Left forelimb (tissue), 1 donor: ENCODE data around the gene NLGN1.

Source experiments
- DNase-seq: peaks from one replicate; pipeline ENCODE4 v3.0.0-alpha.2; 2018; ENCODE audit warnings: low spot score

NLGN1 gene

DNA sequence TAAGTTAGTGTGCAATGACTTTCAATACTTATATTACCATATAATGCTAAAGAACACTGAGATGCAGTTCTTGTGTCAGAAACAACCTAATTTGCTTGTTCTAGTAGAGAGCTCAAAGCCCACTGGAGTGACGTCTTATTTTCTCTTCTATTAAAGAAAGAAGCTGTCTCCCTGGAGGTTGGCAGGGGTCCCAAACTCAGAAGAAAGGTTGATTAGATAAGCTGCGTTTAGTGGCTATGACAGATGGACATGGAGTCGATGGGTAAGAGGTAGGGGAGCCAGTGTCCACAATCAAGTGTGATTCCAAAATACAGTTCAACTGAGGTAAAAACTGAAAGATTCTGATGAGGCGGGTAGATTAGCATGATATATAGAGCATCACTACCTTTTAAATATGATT is 363.6 kb downstream of the NLGN1 start:
- DNase-seq = no peak

DNA sequence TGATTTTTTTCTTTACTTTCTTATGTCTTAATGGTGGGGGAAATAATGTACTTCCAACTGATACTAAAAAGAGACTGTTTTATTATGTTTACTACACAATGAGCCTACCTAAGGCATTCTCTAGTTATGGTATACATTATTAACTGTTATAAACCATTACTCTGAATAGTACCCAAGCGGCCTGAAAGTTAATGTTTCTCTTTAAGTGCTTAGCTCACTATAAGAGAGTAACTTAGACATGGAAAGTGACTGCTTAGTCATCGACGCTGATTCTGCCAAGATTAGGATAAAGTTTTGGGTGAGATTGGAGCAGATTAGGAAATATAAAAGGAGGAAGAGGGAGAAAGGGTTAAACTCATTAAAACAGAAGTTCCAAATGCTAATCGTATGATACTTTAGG is 365.0 kb downstream of the NLGN1 start:
- DNase-seq = no peak

DNA sequence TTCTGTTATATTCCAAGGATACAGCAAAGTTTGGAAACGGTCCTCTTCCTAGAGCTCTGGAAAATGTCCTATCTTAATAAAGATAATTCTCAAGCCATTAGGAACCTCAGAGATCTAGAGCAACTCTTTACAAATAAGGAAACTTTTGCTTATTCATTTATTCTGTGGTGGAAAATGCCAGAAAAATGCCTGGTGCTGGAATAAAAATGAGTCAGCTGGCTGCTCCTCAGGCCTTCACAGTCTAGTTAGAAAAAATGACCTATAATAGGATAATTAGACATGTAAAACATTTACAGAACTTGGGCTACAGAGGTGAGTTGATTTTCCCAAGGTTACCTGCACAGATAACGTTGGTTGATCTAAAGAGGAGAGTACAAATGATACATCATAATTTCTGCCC is 372.5 kb downstream of the NLGN1 start:
- DNase-seq = no peak

DNA sequence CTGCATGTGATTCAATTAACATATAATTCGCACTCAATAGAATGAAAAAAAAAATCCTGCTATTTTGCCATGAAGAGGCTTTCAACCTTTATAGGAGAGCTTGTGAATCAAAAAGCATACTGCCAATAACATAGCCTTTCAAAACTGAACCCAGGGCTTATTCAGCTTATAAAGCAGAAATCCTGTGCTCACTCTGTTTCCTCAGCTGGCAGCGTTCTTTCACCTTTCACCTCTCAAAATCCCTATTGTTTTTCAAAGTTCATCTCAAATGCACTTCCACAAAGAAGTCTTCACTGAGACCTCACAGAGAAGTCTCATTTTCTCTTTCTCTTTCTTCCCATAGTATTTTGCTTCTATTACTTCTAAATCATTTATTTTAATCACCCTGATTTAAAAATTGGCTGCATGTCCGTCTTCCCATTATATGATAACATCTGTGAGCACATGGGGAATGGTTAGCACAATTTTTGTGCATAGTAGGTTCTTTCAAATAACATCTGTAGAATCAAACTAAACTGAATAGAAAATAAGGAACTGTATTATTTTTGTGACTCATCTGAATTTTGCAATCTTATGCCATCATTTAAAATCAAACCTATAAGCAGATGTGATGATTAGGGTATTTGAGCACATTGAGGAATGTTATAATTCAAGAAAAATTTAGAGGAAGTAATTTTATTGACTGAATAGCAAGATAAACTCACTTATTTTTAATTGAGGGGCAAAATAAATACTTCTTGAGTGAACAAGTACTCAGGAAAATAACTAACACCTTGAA is 373.4 kb downstream of the NLGN1 start:
- DNase-seq = no peak

DNA sequence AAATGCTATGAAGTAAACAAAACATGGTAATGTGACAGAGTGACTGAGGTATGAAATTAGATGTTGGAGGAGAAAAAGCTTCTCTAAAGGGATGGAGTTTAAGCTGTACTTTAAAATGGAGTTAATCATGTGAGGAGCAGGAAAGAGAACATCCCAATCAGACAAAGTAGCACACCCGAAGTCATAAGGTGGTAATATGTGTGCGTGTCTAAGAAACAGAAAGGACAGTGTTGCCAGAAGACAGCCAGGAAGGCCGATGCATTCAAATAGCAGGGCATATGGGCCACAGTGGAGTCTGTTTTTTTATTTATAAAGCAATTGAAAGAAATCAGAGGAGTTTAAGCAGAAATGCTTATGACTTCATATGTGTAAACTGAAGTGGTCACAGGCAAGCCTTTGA is 376.3 kb downstream of the NLGN1 start:
- DNase-seq = no peak

DNA sequence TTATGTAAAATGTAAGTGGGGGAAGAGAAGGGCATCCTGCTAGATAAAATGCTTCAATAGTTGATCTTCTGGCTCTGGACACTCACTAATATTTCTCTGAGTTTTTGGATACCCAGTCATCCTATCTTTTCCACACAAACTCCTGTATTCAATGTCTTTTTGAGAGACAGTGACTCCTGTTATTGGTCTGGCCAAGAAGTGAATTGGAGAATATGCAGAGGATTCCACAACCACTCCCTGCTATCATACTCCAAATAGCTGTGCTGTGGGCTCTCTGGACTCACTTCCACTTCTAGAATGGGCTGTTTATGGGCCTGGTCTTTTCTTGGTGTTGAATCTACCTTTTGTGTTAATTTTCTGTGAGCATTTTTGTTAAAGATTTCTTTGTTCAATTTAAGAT is 376.8 kb downstream of the NLGN1 start:
- DNase-seq = no peak

DNA sequence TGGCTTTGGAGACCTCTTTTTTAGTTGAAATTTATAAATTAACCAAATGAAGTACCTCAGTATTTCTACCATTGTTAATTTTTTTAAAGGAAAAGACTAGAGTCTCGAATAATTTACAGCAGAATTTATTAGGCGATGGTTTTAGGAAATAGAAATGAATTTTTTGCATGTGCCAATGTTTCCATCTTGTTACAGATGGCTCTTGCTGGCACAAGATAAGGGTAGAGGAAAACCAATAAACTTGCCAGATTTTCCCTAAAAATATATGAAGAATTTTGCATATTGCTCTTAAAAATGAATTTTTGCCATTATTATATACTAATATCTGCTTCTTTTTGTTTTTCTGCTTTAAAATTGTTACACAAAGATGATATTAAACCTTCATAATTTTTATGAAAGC is 380.7 kb downstream of the NLGN1 start:
- no peak for DNase-seq

DNA sequence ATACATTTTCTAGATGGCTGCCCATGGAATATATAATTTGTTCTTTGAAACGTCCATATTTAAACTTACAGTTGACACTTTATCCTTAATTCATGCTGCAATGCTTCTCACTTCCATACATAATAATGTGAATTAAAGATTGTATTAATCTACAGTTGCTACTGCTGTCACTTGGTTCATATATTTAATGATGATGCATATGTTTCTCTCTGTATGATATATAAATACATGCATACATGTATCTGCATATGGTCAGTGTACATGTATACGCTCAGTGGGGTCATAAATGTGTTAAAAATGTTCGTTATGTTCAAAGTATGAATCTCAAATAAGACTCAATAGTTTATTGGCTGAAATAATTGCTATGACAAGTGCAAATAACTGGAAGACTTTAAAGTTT is 382.5 kb downstream of the NLGN1 start:
- no peak for DNase-seq

DNA sequence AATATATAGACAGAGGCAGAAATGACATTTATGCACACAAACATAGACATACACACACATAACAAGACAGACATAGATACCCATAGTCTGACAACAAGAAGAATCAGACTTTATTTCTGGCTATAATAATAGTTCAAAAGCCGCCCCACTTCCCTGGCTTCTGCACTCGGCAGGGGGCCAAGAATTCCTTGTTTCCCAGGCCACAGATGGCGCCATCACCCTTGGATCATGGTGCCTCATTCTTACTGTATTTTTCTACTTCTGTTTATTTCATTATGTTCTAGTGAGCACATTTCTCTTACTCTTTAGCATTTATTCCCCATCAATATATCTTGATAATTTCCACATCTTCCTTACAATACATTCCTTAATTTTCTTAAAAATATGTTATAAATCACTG is 387.5 kb downstream of the NLGN1 start:
- DNase-seq = no peak

DNA sequence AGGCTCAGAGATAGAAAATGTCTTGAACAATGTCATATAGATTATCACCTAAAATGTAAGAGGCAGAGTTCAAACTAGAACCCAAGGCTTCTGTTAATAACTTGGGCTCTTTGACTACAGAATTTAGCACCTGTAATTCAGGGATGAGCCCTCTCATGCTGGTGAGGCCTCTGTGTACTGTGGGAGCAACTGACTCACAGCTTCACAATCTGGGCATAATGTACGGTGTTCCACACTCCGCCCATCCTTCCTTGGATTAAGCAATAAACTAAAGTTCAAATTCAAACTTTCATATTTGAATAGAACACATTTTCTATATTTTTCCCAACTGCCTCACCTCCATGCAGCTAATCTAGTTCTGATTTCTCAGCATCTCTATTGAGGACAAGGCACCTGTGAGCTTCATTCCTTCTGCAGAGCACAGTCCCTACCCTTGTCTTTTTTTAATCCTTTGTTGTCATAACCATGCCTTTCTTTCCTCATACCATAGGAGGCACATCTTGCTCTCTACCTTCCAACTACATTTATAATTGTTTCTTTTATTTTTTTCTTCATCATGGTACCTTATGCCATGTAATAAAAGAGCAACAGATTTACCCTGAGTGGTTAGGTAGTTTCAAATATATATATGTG is 392.1 kb downstream of the NLGN1 start:
- no peak for DNase-seq

DNA sequence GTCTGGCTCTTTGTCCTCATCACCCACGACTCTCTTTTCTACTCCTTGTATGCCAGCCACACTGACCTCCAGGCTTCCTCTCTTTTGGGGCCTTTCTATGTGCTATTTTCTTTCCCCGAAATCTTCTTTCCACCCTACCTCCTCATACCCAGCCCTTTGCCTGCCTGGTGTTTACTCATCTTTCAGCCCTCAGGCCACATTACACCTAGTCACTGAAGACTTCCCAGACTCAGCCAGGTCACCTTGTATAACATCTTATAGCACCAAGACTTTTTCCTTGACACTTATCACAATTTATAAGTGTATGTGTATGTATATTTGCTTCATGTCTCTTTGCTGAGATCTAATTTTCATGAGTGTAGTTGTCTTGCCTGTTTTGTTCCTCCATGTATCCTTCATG is 396.4 kb downstream of the NLGN1 start:
- DNase-seq = no peak

DNA sequence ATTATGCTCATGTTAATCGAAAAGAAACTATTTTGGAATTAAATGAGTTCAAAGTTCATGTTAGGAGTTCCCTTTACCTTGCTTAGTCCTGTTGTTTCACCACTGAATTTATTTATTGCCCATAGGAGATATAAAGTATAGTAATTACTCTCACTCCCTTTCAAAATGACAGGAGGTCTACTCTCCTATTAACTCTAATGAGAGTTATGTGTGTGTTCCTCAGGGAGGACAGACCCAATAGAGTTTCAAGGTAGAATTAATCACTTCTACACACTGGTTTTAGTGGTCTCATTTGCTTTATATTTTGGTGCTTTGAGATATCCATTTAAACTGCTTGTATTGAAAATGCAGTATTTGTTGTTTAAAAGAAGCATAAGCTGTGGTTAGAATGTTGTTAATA is 398.9 kb downstream of the NLGN1 start:
- DNase-seq = no peak

DNA sequence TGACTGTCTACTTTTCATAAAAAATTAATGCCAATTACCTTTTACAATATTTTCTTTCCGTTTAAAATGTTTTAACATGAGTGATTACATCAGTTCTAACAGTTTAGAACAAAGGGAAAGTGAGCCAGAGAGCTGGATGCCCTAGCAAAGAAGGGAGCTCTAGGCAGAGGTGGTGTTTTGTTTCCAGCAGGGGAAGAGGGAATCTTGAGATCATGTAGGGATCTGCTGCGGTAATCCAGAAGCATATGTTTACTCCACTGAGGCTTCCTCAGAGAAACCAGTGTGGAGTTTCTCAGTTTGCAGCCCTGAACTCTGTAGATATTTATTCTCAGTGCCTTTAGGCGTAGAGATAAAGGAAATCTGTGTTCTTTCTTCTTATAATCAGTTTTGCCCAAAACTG is 399.3 kb downstream of the NLGN1 start:
- no peak for DNase-seq

DNA sequence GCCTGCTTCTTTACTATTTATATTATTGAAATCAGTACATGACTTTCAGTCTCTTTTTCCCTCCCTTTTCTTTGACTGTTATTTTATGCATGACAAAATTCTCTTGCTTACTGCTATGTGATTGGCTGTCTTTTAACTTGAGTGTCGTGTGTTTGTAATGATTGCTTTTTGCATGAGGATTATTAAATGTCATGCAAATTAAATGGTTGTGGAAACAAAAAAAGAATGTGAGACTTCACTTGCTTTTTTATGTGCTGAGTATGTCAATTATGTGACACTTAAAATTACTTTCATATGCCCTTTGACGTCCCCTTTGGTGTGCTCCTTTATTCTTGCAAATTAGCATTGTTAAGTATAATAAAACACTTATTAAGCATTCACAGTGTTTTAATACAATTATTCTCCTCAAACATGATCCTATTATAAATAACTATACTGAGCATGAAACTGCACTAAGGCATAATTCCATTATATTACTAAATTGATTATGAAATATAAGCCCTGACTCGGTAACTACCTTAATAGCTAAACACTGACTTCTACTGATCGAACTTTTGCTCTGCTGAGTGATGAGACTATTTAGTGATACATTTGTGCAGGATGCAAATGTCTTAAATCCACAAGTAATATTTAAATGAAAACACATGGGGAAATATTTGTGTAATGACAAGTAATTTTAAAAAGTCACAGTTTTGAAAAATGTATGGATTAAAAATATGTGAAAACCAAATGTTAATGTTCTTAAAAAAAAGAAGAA is 401.7 kb downstream of the NLGN1 start:
- no peak for DNase-seq

DNA sequence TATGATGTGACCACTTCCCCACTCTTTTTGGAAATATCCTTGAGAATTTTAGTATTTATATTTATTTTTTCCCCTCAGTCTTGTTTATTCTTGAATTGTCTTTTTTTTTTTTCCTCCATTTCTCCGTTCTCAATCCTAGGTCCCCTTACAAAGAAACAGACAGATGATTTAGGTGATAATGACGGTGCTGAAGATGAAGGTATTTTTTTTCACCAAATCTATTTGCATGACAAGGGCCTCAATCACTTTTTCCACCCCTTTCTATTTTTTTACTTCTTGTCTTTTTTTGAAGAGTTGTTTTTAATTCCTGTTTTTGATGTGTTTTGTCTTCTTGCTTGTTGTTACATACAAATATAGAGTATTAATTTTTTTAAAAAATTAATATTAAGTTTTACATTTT is 402.6 kb downstream of the NLGN1 start:
- DNase-seq = no peak

DNA sequence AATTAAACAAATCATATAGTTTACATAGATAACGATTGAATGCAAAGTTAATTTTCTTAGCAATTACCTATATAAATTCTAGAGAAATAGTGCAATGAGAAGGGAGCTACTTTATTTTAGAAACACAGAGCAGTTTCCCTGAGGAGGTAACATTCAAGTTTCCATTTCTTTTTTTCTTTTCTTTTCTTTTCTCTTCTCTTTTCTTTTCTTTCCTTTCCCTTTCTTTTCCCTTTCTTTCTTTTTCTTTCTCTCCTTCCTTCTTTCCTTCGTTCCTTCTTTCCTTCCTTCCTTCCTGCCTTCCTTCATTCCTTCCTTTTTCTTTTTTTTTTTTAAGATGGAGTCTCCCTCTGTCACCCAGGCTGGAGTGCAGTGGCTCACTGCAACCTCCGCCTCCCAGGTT is 417.3 kb downstream of the NLGN1 start:
- DNase-seq = no peak

DNA sequence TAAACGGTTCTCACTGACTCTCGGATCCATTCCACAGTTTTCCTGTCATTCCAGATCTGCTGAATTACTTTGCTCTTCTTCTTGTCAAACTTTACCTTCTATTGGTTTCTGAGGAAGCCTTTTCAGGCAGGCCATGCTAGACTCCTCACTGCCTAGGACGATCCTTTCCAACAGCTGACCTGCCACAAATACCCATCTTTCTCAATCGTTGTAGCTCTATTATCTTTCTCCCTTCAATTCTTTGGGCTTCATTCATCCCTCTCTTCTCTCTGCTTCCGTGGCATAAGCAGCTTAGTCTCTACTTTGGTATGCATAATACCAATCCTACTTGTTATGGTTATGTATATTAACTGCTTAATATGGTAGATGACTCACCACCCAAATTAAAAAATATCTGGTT is 421.8 kb downstream of the NLGN1 start:
- no peak for DNase-seq

DNA sequence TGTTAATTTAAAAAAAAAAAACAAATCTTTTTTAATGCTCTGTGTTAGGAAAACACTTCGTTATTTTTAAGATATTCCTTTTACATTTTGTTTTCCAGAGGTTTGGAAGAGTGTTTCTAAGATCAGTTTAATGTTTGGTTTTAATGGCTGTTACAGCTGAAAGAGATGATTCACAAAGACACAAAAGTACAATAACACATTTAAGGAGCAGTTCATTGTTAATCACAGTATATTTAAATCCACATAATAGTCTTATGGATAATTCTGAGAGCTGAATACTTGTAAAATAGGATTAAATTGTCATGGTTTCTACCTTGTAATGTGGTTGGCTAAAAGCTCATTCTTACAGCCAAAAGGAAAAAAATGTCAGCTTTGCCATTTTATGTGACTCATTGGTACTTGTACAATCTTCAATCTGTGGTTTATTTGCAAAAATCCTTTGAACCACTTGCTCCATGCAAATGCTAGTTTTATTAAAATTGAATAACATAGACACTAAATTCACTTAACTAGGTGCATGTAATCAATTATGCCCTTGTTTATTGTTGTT is 426.4 kb downstream of the NLGN1 start:
- DNase-seq = no peak

DNA sequence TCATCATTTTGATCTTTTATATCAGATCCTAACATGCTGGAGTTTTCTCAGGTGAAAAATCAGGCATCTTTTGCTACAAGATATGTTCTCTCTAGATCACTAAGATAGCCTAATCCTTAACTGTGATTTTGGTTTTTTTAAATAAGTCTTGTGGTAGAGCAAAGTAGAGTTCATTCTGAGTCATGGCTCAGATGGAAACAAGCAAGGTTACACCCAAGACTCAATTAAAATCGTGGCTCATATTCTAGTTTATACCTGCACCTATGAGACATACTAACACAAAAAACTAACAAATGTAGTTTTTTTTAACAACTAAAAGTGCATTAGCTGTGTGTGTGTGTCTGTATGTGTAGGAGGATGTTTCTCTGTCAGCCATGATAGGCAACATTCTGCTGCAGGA is 428.2 kb downstream of the NLGN1 start:
- DNase-seq = no peak

DNA sequence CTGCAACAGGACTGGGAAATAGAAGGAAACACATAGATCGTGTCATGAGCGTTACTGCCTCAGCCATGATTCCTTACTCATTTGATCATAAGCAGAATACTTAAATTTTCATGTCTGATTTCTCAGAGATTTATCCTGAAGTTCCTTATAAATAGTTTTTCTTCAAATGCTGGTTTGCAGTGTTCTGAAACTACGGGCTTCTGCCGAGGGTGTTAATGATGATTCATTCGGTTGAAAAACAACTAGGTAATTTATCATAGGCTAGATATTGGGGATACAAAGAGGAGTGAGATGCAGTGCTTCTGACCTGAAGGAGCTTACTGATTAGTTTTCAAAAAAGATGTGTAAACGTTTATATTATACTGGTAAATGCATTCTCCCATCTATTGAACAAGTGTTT is 428.9 kb downstream of the NLGN1 start:
- DNase-seq = no peak

DNA sequence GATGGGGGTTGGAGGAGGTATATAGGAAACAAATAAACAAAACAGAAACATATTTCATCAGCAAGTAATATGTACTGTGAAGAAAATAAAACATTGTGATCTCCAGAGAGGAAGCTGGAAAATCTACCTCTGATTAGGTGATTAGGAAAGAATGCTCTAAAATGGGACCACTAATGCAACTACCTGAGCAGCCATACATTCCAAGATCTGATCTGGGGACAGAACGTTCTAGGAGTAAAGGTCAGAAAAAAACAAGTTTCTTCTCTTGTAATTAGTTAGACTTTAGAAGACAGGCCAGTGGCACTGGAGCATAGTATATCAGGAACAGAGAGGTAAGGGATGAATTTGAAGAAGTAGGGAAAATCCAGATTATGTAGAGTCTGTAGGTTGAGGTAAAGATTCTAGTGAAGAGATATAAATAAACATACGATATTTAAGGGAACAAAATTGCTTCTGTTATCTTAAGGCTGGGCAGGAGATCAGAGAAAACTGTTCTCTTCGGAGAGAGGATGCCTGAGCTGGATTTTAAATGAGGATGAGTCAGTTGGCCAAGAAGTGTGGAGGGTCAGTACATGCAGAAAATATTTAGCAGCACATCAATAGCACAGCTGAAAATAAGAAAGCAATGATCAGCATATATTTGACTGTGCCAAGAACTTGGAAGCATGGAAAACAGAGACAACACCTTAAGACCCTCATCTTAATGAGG is 429.5 kb downstream of the NLGN1 start:
- DNase-seq = no peak

DNA sequence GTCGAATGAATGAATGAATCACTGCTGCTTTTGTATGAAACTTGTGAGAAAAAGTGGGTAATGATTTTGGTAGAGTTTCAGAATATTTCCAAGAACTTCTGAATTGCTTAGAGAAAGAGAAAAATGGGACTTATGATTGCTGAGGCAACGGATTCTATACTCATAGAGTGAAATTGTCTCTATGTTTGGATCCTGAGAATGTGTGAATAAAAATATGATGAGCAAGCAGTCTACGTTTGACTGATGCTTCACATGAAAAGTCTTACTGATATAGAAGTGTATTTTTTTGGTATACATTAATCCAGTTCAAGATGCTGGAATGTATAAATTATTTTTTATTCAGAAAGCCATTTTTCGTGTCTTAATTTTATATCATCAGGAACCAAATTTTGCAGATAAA is 441.1 kb downstream of the NLGN1 start:
- DNase-seq = no peak
